Neuronal stem cell (in vitro differentiated cells): ENCODE results near the gene BCL2L13.

Source experiments
- DNase-seq: peaks from one replicate; pipeline ENCODE4 v3.0.0-alpha.2; 2013; ENCODE audit warnings: low spot score
- H2AFZ ChIP-seq: one replicate; pipeline ENCODE4 v1.6.1; 2013; ENCODE audit warnings: mild to moderate bottlenecking, low read length, inconsistent platforms
- H2AK5ac ChIP-seq: 2 replicates; pipeline ENCODE4 v1.6.1; 2013; ENCODE audit warnings: low read depth, mild to moderate bottlenecking, inconsistent platforms, low read length, moderate library complexity, mixed read lengths
- H2BK120ac ChIP-seq: 2 replicates; pipeline ENCODE4 v1.6.1; 2013; ENCODE audit warnings: low read depth, mild to moderate bottlenecking, inconsistent platforms, low read length, moderate library complexity, mixed read lengths
- H2BK12ac ChIP-seq: one replicate; pipeline ENCODE4 v1.6.1; 2013; ENCODE audit warnings: low read length, inconsistent platforms
- H2BK15ac ChIP-seq: 2 replicates; pipeline ENCODE4 v1.6.1; 2013; ENCODE audit warnings: mild to moderate bottlenecking, low read length, inconsistent platforms, mixed read lengths
- H2BK5ac ChIP-seq: one replicate; pipeline ENCODE4 v1.6.1; 2013; ENCODE audit warnings: inconsistent platforms, mild to moderate bottlenecking, low read length, moderate library complexity
- H3K14ac ChIP-seq: one replicate; pipeline ENCODE4 v1.6.1; 2013; ENCODE audit warnings: low read length, inconsistent platforms
- H3K18ac ChIP-seq: 2 replicates; pipeline ENCODE4 v1.6.1; 2013; ENCODE audit warnings: low read length, inconsistent platforms
- H3K23ac ChIP-seq: 2 replicates; pipeline ENCODE4 v1.6.1; 2013; ENCODE audit warnings: low read depth, mild to moderate bottlenecking, mixed read lengths, low read length, inconsistent platforms; ENCODE audit not compliant: poor library complexity
- H3K27ac ChIP-seq: replicated peaks from 3 replicates; pipeline ENCODE4 v1.5.1; 2013; ENCODE audit warnings: low read length, inconsistent platforms
- H3K27me3 ChIP-seq, 3 experiments: 2 replicates each; pipeline ENCODE4 v1.6.1; 2013; ENCODE audit warnings: low read length in 3 of 3, mild to moderate bottlenecking in 2 of 3, inconsistent platforms in 1 of 3, low read depth in 1 of 3, mixed read lengths in 1 of 3, moderate library complexity in 1 of 3; ENCODE audit not compliant: control insufficient read depth in 3 of 3, insufficient read depth in 3 of 3
- H3K36me3 ChIP-seq, 2 donors: replicated peaks in 1 of 2; 2 replicates each; pipeline ENCODE4 v1.6.1; 2013; ENCODE audit warnings: low read length in 2 of 2; ENCODE audit not compliant: control insufficient read depth in 2 of 2, insufficient read depth in 2 of 2
- H3K4ac ChIP-seq: 2 replicates; pipeline ENCODE4 v1.6.1; 2013; ENCODE audit warnings: inconsistent platforms, mild to moderate bottlenecking, low read length, moderate library complexity
- H3K4me1 ChIP-seq, 2 donors: 1 replicate in 1 of 2; 2 replicates in 1 of 2; pipeline ENCODE4 v1.6.1; 2013; ENCODE audit warnings: low read length in 2 of 2, low read depth in 1 of 2; ENCODE audit not compliant: control insufficient read depth in 2 of 2, insufficient read depth in 1 of 2
- H3K4me2 ChIP-seq: one replicate; pipeline ENCODE4 v1.6.1; 2013; ENCODE audit warnings: mild to moderate bottlenecking, low read length, inconsistent platforms; ENCODE audit not compliant: insufficient read depth, poor library complexity, severe bottlenecking
- H3K4me3 ChIP-seq, 2 donors: 2 replicates each; pipeline ENCODE4 v1.5.1; 2013; ENCODE audit warnings: low read length in 2 of 2, mild to moderate bottlenecking in 2 of 2, inconsistent platforms in 1 of 2, moderate library complexity in 1 of 2
- H3K79me1 ChIP-seq: one replicate; pipeline ENCODE4 v1.6.1; 2013; ENCODE audit warnings: low read depth, mild to moderate bottlenecking, inconsistent platforms, low read length, moderate library complexity
- H3K9ac ChIP-seq: one replicate; pipeline ENCODE4 v1.6.1; 2013; ENCODE audit warnings: mild to moderate bottlenecking, low read depth, low read length, inconsistent platforms; ENCODE audit not compliant: poor library complexity
- H3K9me3 ChIP-seq, 2 donors: replicated peaks in 1 of 2; 2 replicates each; pipeline versions ENCODE3 to v1.6.1; 2013; ENCODE audit warnings: low read length in 2 of 2, mild to moderate bottlenecking in 2 of 2, inconsistent platforms in 1 of 2, low read depth in 1 of 2, mixed read lengths in 1 of 2, moderate library complexity in 1 of 2; ENCODE audit not compliant: control insufficient read depth in 2 of 2, insufficient read depth in 1 of 2
- H4K8ac ChIP-seq: one replicate; pipeline ENCODE4 v1.6.1; 2013; ENCODE audit warnings: low read depth, mild to moderate bottlenecking, inconsistent platforms, low read length, moderate library complexity
- H4K91ac ChIP-seq: one replicate; pipeline ENCODE4 v1.6.1; 2013; ENCODE audit warnings: low read length, low read depth, mild to moderate bottlenecking, inconsistent platforms; ENCODE audit not compliant: poor library complexity
- WGBS, 2 donors: extraction: QIAGEN DNeasy Blood & Tissue Kit; methylation state at CpG; one replicate each; pipeline ENCODE4 v1.1.7; 2013; ENCODE audit warnings: missing lambda C conversion rate in 2 of 2, mixed read lengths in 1 of 2; ENCODE audit not compliant: insufficient read length in 2 of 2, insufficient replicate concordance in 1 of 2; ENCODE audit errors: extremely low coverage in 2 of 2; 5-methylcytosine and 5-hydroxymethylcytosine counted together

BCL2L13 gene

GRCh38 chr22:17774926-17775685 is 136.5 kb downstream of the BCL2L13 start:
- no peaks in the 10 kb centered on the region for H3K9me3 ChIP-seq
- H3K36me3 ChIP-seq: no peaks in the 10 kb centered on the region
- no peak overlapping the region for H3K4ac ChIP-seq
- peak overlapping the region; percentile 84 for H2BK15ac ChIP-seq
- no peak overlapping the region for H3K23ac ChIP-seq
- no peak overlapping the region for H2BK120ac ChIP-seq
- no peak overlapping the region for H4K8ac ChIP-seq
- no peak overlapping the region for H3K4me2 ChIP-seq
- peaks cover 16 to 19% of the 10 kb centered on the region in 2 donors for H3K4me1 ChIP-seq
- no peak overlapping the region for H2BK12ac ChIP-seq
- no peak for DNase-seq
- H3K9ac ChIP-seq: peak overlapping the region; percentile 7
- H3K14ac ChIP-seq: peak overlapping the region; percentile 47
- peak overlapping the region in 1 of 2 donors; percentile 73 for H3K4me3 ChIP-seq
- no CpG with 5 or more reads among the region's 27 CpGs for WGBS, 2 donors
- no peak overlapping the region for H4K91ac ChIP-seq
- peak overlapping the region; percentile 80 for H3K18ac ChIP-seq
- peak overlapping the region; percentile 85 for H2AK5ac ChIP-seq
- no peaks in the 10 kb centered on the region for H3K27me3 ChIP-seq
- peaks cover 7% of the 10 kb centered on the region for H3K79me1 ChIP-seq
- peak overlapping the region; percentile 53 for H2BK5ac ChIP-seq
- H2AFZ ChIP-seq: peak overlapping the region; percentile 99
- no peak overlapping the region for H3K27ac ChIP-seq

GRCh38 chr22:17775781-17776465 is 137.4 kb downstream of the BCL2L13 start:
- H3K36me3 ChIP-seq: no peaks in the 10 kb centered on the region
- peak overlapping the region; percentile 47 for H3K14ac ChIP-seq
- no peaks in the 10 kb centered on the region for H3K27me3 ChIP-seq
- H4K91ac ChIP-seq: no peak overlapping the region
- peaks cover 0 to under 1% of the 10 kb centered on the region in 2 donors for H3K9me3 ChIP-seq
- no peak overlapping the region for H2BK120ac ChIP-seq
- no peak overlapping the region for H3K27ac ChIP-seq
- no peak overlapping the region for H3K4me3 ChIP-seq
- peak overlapping the region; percentile 33 for H2BK12ac ChIP-seq
- no peak overlapping the region for H3K4me2 ChIP-seq
- H4K8ac ChIP-seq: no peak overlapping the region
- H2AK5ac ChIP-seq: peak overlapping the region; percentile 85
- no peak overlapping the region for H3K4ac ChIP-seq
- H3K9ac ChIP-seq: peak overlapping the region; percentile 7
- H3K79me1 ChIP-seq: peaks cover 7% of the 10 kb centered on the region
- no CpG with 5 or more reads among the region's 10 CpGs for WGBS, 2 donors
- DNase-seq: no peak
- peaks cover 18 to 23% of the 10 kb centered on the region in 2 donors for H3K4me1 ChIP-seq
- H2BK15ac ChIP-seq: peak overlapping the region; percentile 84
- H2AFZ ChIP-seq: no peak overlapping the region
- H3K23ac ChIP-seq: peak overlapping the region; percentile 35
- no peak overlapping the region for H2BK5ac ChIP-seq
- H3K18ac ChIP-seq: peak overlapping the region; percentile 90

GRCh38 chr22:17777005-17777716 is 138.6 kb downstream of the BCL2L13 start:
- Histone ChIP-seq H3K4ac (no peak overlapping the region), H4K8ac (no peak overlapping the region), H3K4me2 (no peak overlapping the region), H3K4me3 (no peak overlapping the region), H3K14ac (no peak overlapping the region), H2BK5ac (no peak overlapping the region), H2BK12ac (no peak overlapping the region), H3K23ac (no peak overlapping the region), H3K27me3 (no peaks in the 10 kb centered on the region), H3K9ac (no peak overlapping the region), H3K79me1 (peaks cover 4% of the 10 kb centered on the region), H3K36me3 (no peaks in the 10 kb centered on the region), H3K27ac (no peak overlapping the region), H2AK5ac (no peak overlapping the region), H2BK15ac (no peak overlapping the region), H3K9me3 (peaks cover 2 to 5% of the 10 kb centered on the region in 2 donors), H3K4me1 (peaks cover 19 to 23% of the 10 kb centered on the region in 2 donors), H2BK120ac (no peak overlapping the region), H4K91ac (no peak overlapping the region), H2AFZ (peak overlapping the region; percentile 73), H3K18ac (no peak overlapping the region)
- no peak for DNase-seq
- no CpG with 5 or more reads among the region's 27 CpGs for WGBS, 2 donors

GRCh38 chr22:17777717-17778044 is 139.1 kb downstream of the BCL2L13 start:
- Histone ChIP-seq H3K36me3 (no peaks in the 10 kb centered on the region), H2BK120ac (no peak overlapping the region), H2BK12ac (no peak overlapping the region), H4K91ac (no peak overlapping the region), H3K4ac (no peak overlapping the region), H3K23ac (no peak overlapping the region), H3K14ac (no peak overlapping the region), H3K79me1 (peaks cover 4% of the 10 kb centered on the region), H3K9me3 (peaks cover 3 to 5% of the 10 kb centered on the region in 2 donors), H2BK5ac (no peak overlapping the region), H4K8ac (no peak overlapping the region), H3K18ac (no peak overlapping the region), H3K9ac (no peak overlapping the region), H2AFZ (peak overlapping the region; percentile 73), H2AK5ac (no peak overlapping the region), H3K4me2 (no peak overlapping the region), H2BK15ac (no peak overlapping the region), H3K27me3 (no peaks in the 10 kb centered on the region), H3K4me1 (peaks cover 17 to 20% of the 10 kb centered on the region in 2 donors), H3K27ac (no peak overlapping the region), H3K4me3 (no peak overlapping the region)
- no CpG with 5 or more reads among the region's 6 CpGs for WGBS, 2 donors
- no peak for DNase-seq
